ENCODE measurements around the gene CCNF. TPM values are rescaled to one million over a fixed set of nuclear protein-coding genes. Genes with fewer than 3 reads are reported as not detected.

Gene CCNF
- total and polyA plus RNA-seq, 10 of the 15 experiments (the other 5 are each of a cell fraction or from before 2014, with no cell fraction given): 4.0 to 63.2 (median 27.5) TPM

GRCh38 chr16:2432286-2432685 is 3.0 kb downstream of the CCNF start:
- DNase-seq (ENCODE audit: low read depth, low spot score) (no peak), ATAC-seq (no peak), FAIRE-seq (no peak)
- H3K9me3 ChIP-seq (replicated peaks; ENCODE audit: control insufficient read depth, insufficient read depth, low read length): no peaks in the 10 kb centered on the region
- CTCF ChIA-PET: interaction anchor here (3.3 kb wide), 1 partner anchor 54 kb away, joined by 39 read pairs; no protein-coding TSS in a partner anchor
- peaks cover 28% of the 10 kb centered on the region for H3K79me2 ChIP-seq (ENCODE audit: control insufficient read depth, insufficient read depth, low read length)
- no peak overlapping the region for H2AFZ ChIP-seq (ENCODE audit: control insufficient read depth, low read depth, low read length)
- WGBS (ENCODE audit: insufficient coverage, insufficient replicate concordance, low lambda C conversion rate, missing lambda C conversion rate): 97% methylated on average over 6 of the region's 6 CpGs
- H3K9ac ChIP-seq (ENCODE audit: control insufficient read depth, insufficient read depth, low read length): no peak overlapping the region
- H3K27ac ChIP-seq (ENCODE audit: control insufficient read depth, insufficient read depth): no peak overlapping the region
- peaks cover 26 to 28% of the 10 kb centered on the region in 2 experiments for H3K36me3 ChIP-seq (ENCODE audit: control insufficient read depth in 2 of 2, insufficient read depth in 2 of 2, low read length in 1 of 2)
- BruUV-seq (replicated peaks): no TSS peak
- intact Hi-C loops (cut with micrococcal nuclease; ENCODE audit: unreplicated experiment) (loop anchor here (2.0 kb wide), 1 partner anchor 69 kb away; no protein-coding TSS in a partner anchor), in situ Hi-C loops (cut with MboI) (loop anchor here (5.0 kb wide), 1 partner anchor 75 kb away; no protein-coding TSS in a partner anchor)
- no peaks in the 10 kb centered on the region for H4K20me1 ChIP-seq (ENCODE audit: control insufficient read depth, insufficient read depth)
- RAD21 ChIA-PET (ENCODE audit: unreplicated experiment): no interaction called here
- TF ChIP-seq ZZZ3 (IDR thresholded peaks at IDR 0.05; ENCODE audit: control insufficient read depth, insufficient read length, low read depth): no peak
- 0 out of 6 replicates have a peak, but pooled peaks of 1 of the 3 experiments have one; percentile 15 for TF ChIP-seq CTCF (IDR thresholded peaks at IDR 0.05 in 2 of 3, conservative IDR thresholded peaks at IDR 0.05 in 1 of 3; ENCODE audit: control insufficient read depth in 2 of 3, extremely low read depth in 1 of 3, insufficient read depth in 1 of 3, low read depth in 3 of 3, low read length in 3 of 3)
- TF ChIP-seq YY1 (IDR thresholded peaks at IDR 0.05; ENCODE audit: low read depth, low read length): peak; percentile 46; the same call in 1 of the 2 replicates
- TF ChIP-seq PAX5 (IDR thresholded peaks at IDR 0.05; ENCODE audit: borderline replicate concordance, low read depth, low read length): no peak
- 0 out of 2 replicates have a peak, but pooled peaks have one; percentile 18 for TF ChIP-seq RAD21 (IDR thresholded peaks at IDR 0.05; ENCODE audit: insufficient read depth, low read depth, low read length)
- SMC1A ChIA-PET (ENCODE audit: uncharacterized antibody, unreplicated experiment): no interaction called here
- no peak overlapping the region for H3K4me3 ChIP-seq
- H3K4me2 ChIP-seq (ENCODE audit: control insufficient read depth, insufficient read depth): no peak overlapping the region
- H3K27me3 ChIP-seq (replicated peaks in 1 of 2; ENCODE audit: control insufficient read depth in 2 of 2, insufficient read depth in 2 of 2, low read length in 1 of 2): no peaks in the 10 kb centered on the region
- peaks cover 6% of the 10 kb centered on the region for H3K4me1 ChIP-seq (ENCODE audit: control insufficient read depth, insufficient read depth, low read length)
- POLR2A ChIA-PET: no interaction called here
